HL-60/S4 treated with phorbol 12-myristate 13-acetate at 8.2 ng/mL for 4 days and 3 days (cell line): ENCODE measurements around the gene IQGAP2.

Source experiments
- in situ Hi-C: fragments of 300-500 bp; cut with MboI; formaldehyde crosslinking; loops from 2 replicates; pipeline ENCODE4 v1.15.0; 2022; ENCODE audit warnings: low sequenced_read_pairs

Gene IQGAP2

DNA sequence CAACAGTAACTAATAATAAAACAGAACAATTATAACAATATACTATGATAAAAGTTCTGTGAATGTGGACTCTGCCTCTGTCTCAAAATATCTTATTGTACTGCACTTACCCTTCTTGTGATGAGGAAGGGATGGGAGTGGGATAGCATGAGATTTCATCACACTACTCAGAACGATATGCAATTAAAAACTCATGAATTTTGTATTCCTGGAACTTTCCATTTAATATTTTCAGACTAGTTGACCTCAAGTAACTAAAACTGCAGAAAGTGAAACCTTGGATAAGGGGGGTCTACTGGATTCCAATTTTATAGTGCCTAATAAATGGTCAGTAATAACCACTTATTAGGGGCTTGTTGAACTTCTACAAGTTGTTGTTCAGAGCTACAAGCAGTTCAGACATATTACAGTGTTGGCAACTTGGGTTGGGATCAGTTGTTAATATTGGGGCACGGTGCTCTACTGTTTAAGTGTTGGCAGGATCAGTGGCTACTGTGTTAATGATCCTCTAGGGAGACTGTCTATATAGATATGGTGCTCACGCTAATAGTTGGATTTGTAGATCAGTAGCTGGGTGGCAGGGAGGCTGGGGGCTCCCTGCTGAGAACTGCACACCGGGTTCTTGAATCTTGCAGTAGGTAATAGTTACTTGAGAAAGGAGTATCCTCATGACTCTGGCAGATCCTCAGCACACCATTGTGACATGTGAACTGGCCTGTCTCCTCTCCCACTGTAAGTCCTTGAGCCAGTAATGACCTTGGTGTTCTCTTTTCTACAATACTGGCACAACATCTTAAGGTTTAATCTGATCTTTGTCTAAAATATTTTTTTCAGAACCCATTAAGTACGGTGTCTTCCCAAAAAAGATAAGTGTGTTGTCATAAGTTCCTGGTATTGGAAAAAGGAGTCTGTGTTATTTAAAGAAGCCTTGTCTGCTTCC lies 158.1 kb downstream of the IQGAP2 start:
- in situ Hi-C loops = no loop called here

DNA sequence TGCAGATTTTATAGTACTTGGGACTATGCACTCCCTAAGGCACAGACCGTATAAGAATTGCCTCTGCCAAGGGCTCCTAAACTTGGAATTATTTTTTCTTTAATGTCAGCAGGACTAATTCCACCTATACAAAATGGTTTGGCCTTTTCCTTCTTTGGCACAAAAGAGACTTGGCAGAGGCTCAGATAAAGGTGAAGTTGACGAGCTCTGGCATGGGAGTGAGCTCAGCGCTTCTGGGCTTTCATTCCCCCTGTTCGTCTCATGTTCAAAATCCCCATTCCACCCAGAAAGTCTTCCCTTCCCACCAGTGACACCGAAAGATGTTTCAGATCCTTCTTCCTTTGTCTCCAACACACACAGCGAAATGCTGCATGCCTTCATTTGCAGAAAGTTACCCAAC lies 158.9 kb downstream of the IQGAP2 start:
- in situ Hi-C loops = no loop called here

DNA sequence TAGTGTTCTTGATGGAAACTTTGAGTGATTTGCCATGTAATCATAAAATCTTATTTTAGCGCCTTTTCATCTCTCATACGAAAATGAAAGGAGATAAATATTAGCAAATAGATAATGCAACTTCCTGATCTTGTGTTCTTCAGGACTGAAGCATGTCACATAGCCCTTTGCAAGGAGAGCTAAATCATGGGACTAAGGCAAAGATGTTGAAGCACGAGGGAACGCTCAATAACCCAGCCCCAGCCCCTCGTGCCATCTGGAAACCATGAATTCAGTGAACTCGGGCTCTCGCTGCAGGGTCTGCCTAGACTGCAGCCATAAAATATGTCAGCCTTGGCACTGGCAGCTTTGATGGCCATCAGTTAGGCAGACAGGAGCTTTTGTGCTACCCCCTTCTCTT lies 161.9 kb downstream of the IQGAP2 start:
- in situ Hi-C loops = no loop called here

DNA sequence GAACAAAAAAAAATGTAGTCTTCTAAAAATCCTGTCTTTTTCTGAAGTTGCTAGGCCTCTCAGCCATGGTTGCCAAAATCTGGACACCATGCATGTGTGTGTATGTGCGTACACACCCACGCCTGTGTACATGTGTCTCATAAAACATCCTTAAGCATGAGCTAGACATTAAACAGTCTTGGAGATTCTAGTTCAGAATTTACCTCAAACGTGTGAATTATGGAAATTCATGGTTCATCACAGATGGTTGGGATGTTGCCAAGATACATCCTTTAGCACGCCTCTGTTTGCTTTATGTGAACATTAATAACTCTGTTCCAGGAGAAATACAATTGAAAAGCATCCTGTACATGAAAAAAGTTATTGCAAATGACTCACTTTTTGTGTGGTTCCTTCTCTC lies 167.1 kb downstream of the IQGAP2 start:
- in situ Hi-C loops = no loop called here

DNA sequence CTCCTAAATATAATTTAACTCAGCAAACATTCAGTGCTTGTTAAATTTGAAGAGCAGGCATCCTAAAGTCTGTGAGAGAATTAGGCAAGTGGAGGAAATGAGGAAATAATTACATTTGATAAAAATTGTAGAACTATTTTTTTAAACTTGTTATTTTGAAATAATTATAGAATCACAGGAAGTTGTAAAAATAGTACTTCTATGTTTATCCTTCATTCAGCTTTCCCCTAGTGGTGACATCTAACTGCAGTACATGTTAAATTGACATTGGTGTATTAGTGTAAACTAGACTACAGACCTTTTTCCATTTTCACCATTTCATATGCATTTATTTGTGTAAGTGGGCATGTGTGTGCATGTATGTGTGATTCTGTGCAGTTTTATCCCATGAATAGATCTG lies 168.5 kb downstream of the IQGAP2 start:
- in situ Hi-C loops = no loop called here

DNA sequence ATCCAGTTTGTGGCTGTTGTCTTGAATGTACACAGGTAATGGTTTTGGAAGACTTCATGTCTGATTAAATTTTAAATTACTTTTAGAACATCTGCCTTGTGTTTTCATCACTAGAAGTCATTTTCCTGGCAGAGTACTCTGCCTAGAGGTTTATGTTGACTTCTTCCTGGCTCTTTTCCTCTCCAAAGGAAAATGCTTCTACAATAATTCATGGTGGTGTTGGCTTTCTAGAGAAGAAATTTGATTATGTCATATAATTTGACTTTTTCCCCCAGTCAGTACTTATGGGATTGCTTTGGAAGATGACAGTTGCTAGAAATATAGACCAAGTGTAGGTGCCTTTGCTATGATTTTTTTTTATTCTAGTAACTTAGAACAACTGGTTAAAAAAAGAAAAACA lies 173.4 kb downstream of the IQGAP2 start:
- in situ Hi-C loops = no loop called here

DNA sequence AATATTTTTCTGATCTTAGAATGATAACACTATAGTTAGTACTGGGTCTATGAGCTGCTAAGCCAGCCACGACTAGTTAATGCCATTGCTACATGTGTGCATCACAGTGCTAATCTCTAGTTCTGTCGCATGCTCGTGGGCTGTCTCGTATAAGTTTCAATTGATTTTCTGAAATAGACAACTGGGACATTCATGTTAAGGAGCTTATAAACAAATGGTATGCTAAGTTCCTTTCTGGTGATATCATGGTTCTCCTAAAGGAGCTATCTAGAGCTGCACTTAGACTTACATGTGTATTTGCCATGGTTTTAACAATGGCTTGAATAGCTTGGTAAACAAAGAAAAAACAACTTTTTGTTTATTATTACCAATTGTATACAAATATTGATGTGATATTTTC lies 173.9 kb downstream of the IQGAP2 start:
- in situ Hi-C loops = no loop called here

DNA sequence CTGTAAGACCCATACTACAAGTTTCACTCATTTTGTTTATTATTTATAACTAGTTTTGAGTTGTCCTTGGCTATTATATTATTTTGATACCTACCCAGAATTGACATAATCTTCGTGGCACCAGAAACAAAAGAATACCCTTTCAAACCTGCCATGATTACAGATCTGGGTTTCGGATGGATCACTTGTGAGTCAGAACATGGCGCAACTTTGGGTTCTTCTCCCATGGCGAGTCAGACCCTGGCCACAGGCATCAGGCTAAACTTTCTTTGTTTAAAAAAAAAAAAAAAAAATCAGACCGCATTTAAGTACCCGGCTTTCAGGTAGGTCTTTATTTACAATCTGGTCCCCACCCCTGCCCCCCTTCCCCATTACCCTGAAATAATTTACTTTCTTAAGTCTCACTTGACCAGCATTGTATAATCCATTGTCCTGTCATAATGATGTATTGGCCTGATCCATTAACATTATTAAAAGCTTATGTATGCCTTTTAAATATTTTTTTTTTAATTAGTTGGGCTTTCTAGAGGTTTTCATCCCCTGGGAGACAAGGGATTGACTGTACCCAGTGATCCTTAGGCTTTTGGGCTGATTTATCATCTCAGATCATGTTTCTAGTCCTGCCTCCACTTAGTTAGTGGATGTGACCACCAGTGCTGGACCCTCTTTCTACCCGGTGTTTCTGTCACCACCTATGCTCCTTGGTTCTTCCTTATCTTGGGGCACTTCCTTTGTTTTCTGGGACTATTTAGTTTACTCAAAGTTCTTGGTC lies 176.3 kb downstream of the IQGAP2 start:
- in situ Hi-C loops = no loop called here

DNA sequence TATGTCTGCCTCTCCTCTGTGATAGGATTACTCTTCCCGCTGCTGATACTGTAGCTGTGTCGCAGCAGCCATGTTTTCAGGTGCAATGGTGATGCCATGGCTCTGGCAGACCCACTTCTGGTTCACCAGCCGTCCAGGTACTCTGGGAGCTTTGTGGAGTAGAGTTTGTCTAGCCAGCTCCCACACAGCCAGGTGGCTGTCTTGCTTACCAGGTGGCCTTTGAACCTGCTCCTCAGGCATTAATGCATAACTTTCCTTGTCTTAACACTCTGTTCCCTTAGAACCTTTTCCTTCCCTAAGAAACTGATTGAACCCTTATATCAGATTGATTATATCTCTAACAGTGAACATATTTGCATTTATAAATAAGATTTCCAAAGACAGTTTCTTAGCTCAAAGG lies 177.9 kb downstream of the IQGAP2 start:
- in situ Hi-C loops = no loop called here

DNA sequence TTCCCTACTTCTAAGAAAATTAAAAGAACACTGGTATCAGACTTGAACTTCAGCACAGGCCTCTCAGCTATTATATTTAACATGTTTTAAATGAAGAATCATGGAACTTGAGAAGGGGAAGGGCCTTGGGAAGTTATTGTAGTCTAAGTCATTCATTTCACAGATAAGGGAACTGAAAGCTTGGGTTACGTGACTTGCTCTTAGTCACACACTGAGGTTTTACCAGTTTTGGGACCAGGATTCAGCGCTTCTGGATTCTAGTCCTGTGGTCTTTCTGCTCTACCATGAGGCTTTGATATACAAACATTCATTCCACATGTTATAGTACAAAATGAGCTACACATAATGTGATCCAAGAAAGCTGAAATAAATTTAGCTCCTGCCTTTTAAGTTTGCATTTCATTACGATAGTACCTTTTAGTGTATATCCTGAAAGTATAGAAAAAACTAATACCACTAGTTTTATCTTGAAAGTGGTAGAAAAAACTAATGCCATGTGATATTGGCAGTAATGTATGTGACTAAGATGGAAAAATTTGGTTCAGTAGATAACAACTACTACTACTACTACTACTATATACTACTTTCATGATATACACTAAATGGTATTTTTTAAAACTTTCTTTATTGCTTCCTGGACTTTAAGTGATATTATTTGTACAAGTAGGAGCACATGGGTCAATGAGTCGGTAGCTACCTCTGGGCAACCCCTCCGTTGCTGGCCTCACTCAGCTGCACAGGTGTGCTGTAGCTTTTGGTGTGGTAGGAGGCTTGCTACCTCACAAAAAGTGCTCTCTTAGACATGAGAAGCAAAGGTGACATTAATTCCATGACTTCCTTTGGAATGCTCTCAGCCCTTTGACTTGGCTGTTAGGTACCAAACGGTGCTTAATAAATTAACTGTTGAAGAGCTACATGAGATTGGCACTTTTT lies 179.4 kb downstream of the IQGAP2 start:
- in situ Hi-C loops = no loop called here

DNA sequence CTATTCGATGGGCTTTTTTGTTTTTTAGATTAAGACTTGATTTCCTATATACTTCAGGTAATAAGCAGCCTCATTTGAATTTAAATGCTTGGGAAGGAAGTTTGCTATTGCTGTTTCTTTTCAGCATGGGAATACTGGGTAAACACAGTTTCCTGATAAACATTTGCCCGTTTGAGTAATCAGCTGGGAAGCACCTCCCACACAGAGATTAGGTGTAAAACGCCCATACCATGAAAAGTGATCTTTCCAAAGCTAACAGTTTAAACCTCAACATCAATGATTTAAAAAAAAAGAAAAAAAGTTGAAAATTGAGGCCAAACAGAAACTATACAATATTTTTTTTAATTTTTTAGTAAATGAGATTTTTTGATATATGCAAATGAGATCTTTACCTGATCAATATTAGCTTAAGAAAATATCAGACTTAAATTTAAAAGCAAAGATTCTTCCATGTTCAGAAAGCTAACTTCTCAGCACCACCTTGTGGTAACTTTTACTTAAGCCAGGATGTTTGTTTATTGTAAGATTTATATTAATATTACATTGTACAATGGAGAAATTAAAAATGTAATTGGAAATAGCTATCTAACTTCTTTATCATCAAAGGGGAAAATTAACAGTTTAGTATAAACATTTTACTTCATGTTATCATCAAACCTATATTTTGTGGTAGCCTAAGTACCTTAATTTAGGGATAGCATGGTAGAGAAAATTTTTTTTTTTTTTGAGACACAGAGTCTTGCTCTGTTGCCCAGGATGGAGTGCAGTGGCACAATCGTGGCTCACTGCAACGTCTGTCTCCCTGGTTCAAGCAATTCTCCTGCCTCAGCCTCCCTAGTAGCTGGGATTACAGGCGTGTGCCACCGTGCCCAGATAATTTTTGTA lies 180.3 kb downstream of the IQGAP2 start:
- in situ Hi-C loops = no loop called here

DNA sequence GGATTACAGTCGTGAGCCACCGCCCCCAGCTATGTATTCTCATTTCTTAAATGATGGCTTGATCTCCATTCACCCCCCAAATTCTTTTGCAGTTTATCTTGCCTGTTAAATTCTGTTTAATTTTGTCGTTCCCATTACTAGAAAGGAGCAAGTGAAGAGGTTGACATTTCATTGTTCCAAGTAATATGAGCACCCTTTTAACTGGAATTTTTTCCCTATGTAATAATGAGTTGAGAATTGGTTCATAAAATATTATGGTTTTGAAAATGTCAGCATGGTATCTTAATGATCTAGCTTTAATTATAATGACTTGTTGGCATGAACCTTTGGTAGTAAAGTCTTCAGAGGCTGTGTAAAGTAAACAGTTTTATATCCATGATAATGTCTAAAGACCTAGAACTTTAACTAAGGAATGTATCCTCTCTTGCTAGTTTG lies 182.7 kb downstream of the IQGAP2 start:
- in situ Hi-C loops = no loop called here

DNA sequence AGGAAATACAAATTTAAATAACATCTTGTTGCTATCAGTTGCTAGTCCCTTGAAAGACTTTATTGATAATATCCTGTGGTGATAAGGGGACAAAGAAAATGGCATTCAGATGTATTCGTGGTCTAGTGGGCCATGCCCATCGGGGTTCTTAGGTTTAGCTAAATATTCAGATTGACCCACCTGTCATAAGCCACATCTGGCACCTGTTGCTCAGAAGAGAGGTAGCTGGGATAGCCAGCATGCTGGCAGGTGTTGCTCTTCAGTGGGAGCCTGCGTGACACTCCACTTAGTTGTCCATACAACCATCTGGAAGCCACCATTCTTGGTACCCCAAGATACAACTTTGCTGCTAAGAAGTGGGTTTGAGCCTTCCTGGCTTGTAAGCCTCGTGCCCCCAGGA lies 183.4 kb downstream of the IQGAP2 start:
- in situ Hi-C loops = no loop called here

DNA sequence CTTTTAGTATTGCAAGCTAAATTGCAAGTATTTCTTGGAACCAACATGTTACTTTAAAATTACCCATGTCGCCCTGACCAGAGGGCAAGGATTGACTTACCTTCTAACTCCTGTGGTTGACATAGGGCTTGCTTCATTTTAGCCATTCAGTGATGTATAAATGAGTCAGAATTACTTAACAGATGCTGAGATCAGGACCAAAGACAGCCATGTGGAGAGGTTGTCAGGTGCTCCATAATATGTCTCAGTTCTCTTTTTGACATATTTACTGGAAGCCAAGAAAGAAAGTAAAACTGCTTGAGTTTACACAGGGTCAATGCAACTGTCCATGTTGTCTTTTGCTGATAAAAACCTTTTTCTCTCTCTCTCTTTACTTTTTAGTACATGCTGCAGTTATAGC lies 186.9 kb downstream of the IQGAP2 start:
- in situ Hi-C loops = no loop called here

DNA sequence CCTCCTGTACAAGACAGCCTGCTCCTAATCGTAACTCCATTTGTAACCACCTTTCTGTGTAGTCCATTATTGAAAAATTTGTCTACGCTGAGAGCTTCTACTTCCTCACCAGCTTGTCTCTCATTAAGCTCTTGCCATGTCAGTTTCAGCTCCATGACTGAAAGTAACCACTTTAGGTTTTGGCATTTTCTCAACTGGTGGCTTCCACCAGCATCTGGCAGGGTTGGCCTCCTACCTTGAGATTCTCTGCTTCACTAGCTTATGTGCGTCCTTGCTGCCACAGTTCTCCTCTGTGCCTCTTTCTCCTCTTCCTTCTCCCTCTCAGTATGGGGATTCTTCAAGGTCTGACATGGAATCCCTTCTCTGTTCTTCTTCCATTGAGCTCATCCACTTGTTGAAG lies 188.3 kb downstream of the IQGAP2 start:
- in situ Hi-C loops = no loop called here

DNA sequence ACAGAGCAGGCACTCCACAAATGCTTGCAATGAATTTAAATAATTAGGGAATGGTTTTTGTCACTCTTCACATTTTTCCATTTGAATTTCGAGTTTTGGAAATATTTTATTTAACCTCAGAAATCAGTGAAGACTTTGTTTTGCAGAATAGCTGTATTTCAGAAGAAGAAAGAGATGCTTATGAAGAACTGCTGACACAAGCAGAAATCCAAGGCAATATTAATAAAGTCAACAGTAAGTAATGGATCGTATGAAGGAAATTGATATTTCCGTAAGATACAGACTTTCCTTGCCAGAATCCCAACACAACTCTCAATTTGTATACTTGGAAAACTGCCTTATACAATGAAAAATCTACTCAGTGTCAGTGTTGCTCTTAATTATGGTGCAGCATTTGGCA lies 189.6 kb downstream of the IQGAP2 start:
- in situ Hi-C loops = no loop called here

DNA sequence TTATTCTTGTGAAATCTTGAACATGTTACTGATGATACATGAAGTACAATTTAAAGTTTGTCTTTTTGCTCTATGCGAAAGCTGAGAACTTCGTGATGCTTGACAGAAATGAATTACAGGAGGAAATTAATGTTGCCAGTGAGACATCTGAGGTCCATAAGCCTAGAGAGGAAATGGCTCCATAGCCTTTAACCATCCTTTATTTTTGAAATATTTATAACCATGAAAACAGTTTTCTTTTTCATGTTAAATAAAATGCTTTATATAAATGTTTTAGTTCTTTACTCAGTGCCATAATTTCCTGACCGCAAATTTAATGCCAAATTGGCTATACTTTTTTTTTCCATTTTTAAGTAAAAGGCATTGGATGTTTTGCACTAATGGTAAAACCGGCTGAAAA lies 191.0 kb downstream of the IQGAP2 start:
- in situ Hi-C loops = no loop called here

DNA sequence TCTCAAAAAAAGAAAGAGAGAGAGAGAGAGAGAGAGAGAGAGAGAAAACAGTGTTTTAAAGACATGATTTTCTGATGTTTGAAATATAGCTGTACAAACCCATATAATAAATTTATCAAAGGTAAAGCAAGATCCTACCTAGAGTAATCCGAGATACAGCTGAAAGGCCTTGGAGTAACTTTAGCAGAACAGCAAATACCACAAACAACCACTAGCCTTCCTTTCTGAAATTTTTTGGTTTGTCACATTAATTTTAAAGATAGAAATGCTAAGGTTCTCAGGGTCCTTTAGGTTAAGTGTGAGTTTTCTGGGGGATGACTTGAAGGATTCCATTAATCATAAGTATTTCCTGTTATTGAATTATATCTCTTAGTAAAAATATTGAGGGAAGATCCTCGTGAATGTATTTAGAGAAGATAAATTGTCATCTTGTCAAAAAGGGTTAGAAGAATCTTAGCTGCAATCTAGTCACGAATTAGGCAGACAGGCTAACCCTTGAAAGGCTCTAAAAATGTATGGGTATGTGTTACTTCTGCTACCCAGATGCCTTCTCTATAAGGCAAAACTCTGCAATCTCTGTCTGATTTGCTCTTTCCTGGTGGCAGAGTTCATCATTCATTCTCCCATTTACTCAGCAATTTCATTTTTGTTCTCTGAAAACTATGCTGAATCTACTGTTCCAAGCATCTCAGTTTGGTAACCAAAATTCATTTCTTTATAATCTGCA lies 192.8 kb downstream of the IQGAP2 start:
- in situ Hi-C loops = no loop called here

DNA sequence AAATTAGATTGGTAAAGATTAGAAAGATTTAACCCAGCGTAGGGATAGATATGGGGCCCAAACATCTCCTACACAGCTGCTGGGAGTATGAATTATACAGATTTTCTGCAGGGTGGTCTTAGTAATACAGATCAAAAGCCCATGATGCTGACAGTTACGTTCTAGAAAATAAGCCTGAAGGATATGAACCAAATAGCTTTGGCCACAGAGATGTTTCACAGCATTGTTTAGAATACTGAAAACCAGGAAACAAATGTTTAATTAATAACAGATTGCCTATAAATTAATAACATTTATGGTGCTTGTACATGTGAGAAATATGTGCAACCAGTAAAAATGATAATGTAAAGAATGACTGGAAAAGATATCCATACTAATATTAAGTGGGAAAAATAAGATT lies 195.4 kb downstream of the IQGAP2 start:
- in situ Hi-C loops = no loop called here
